ENCODE measurements around the gene RGS8. TPM values are rescaled to one million over a fixed set of nuclear protein-coding genes. Genes with fewer than 3 reads are reported as not detected.

RGS8 gene
- total RNA-seq, 2 experiments from 2014 or later, result not detected

GRCh38 chr1:182681568-182681912 is 2.8 kb downstream of the RGS8 start:
- ATAC-seq (no peak), DNase-seq (no peak)
- Mint-ChIP-seq H3K9me3 (ENCODE audit: low read depth) (no peaks in the 10 kb centered on the region), H3K36me3 (ENCODE audit: low read depth) (no peaks in the 10 kb centered on the region), H3K4me1 (no peaks in the 10 kb centered on the region), H3K4me3 (no peak overlapping the region), H3K27ac (no peak overlapping the region), H3K27me3 (peaks cover 17% of the 10 kb centered on the region)
- ChIA-PET POLR2A (interaction anchor here (0.6 kb wide), 1 partner anchor 65 kb away, joined by 3 read pairs; no protein-coding TSS in a partner anchor), CTCF (interaction anchor here (0.9 to 1.6 kb wide), 2 partner anchors 78 to 82 kb away, joined by 3 to 5 read pairs; no protein-coding TSS in a partner anchor)
- intact Hi-C loops (cut with DNase I, micrococcal nuclease), result no loop called here

- no peak overlapping the region for H3K27ac Mint-ChIP-seq
- H3K4me1 Mint-ChIP-seq, result no peaks in the 10 kb centered on the region
- DNase-seq (no peak), ATAC-seq (peak; percentile 78)
- ChIA-PET CTCF (interaction anchor here (0.9 to 1.6 kb wide), 3 partner anchors 10 to 81 kb away, joined by 3 to 5 read pairs (median 3); no protein-coding TSS in a partner anchor), POLR2A (no interaction called here)
- H3K9me3 Mint-ChIP-seq (ENCODE audit: low read depth), result no peaks in the 10 kb centered on the region
- H3K36me3 Mint-ChIP-seq (ENCODE audit: low read depth), result no peaks in the 10 kb centered on the region
- H3K27me3 Mint-ChIP-seq, result peaks cover 17% of the 10 kb centered on the region
- intact Hi-C loops (cut with DNase I, micrococcal nuclease), result no loop called here
- H3K4me3 Mint-ChIP-seq, result no peak overlapping the region
Observed at GRCh38 chr1:182680901-182681567, 3.4 kb downstream of the RGS8 start.

- H3K4me3 Mint-ChIP-seq, result no peak overlapping the region
- POLR2A ChIA-PET, result no interaction called here
- peaks cover 18% of the 10 kb centered on the region for H3K27me3 Mint-ChIP-seq
- intact Hi-C loops (cut with DNase I, micrococcal nuclease), result no loop called here
- no peak for DNase-seq
- H3K36me3 Mint-ChIP-seq (ENCODE audit: low read depth), result no peaks in the 10 kb centered on the region
- H3K4me1 Mint-ChIP-seq, result no peaks in the 10 kb centered on the region
- ATAC-seq, result no peak
- CTCF ChIA-PET, result interaction anchor here (1.1 kb wide), 1 partner anchor 11 kb away, joined by 3 read pairs; no protein-coding TSS in a partner anchor
- no peak overlapping the region for H3K27ac Mint-ChIP-seq
- H3K9me3 Mint-ChIP-seq (ENCODE audit: low read depth), result no peaks in the 10 kb centered on the region
Observed at GRCh38 chr1:182680408-182680807, 4.0 kb downstream of the RGS8 start.

- intact Hi-C loops (cut with DNase I, micrococcal nuclease), result no loop called here
- DNase-seq (no peak), ATAC-seq (no peak)
- CTCF ChIA-PET, result interaction anchor here (0.9 kb wide), 1 partner anchor 128 kb away, joined by 3 read pairs; no protein-coding TSS in a partner anchor
- H3K27ac Mint-ChIP-seq, result no peak overlapping the region
- POLR2A ChIA-PET, result no interaction called here
- no peak overlapping the region for H3K4me3 Mint-ChIP-seq
- no peaks in the 10 kb centered on the region for H3K9me3 Mint-ChIP-seq (ENCODE audit: low read depth)
- H3K36me3 Mint-ChIP-seq (ENCODE audit: low read depth), result no peaks in the 10 kb centered on the region
- H3K4me1 Mint-ChIP-seq, result no peaks in the 10 kb centered on the region
- H3K27me3 Mint-ChIP-seq, result peaks cover 20% of the 10 kb centered on the region
Observed at GRCh38 chr1:182679684-182680083, 4.7 kb downstream of the RGS8 start.

- H3K9me3 Mint-ChIP-seq (ENCODE audit: low read depth), result no peaks in the 10 kb centered on the region
- CTCF ChIA-PET, result interaction anchor here (0.9 to 1.5 kb wide), 3 partner anchors 76 to 105 kb away, joined by 3 to 4 read pairs (median 4); no protein-coding TSS in a partner anchor
- no peak for DNase-seq
- H3K27ac Mint-ChIP-seq, result no peak overlapping the region
- POLR2A ChIA-PET, result no interaction called here
- no peak for ATAC-seq
- H3K4me3 Mint-ChIP-seq, result no peak overlapping the region
- H3K4me1 Mint-ChIP-seq, result no peaks in the 10 kb centered on the region
- peaks cover 14% of the 10 kb centered on the region for H3K27me3 Mint-ChIP-seq
- H3K36me3 Mint-ChIP-seq (ENCODE audit: low read depth), result no peaks in the 10 kb centered on the region
- intact Hi-C loops (cut with DNase I, micrococcal nuclease), result no loop called here
Observed at GRCh38 chr1:182677397-182678098, 6.8 kb downstream of the RGS8 start.

- intact Hi-C loops (cut with DNase I, micrococcal nuclease), result no loop called here
- no peak overlapping the region for H3K4me3 Mint-ChIP-seq
- ChIA-PET CTCF (interaction anchor here (1.2 to 1.7 kb wide), 3 partner anchors 75 to 106 kb away, joined by 4 read pairs; no protein-coding TSS in a partner anchor), POLR2A (no interaction called here)
- H3K27me3 Mint-ChIP-seq, result peaks cover 16% of the 10 kb centered on the region
- no peaks in the 10 kb centered on the region for H3K36me3 Mint-ChIP-seq (ENCODE audit: low read depth)
- DNase-seq, result no peak
- H3K9me3 Mint-ChIP-seq (ENCODE audit: low read depth), result no peaks in the 10 kb centered on the region
- H3K27ac Mint-ChIP-seq, result no peak overlapping the region
- no peak for ATAC-seq
- no peaks in the 10 kb centered on the region for H3K4me1 Mint-ChIP-seq
Observed at GRCh38 chr1:182676274-182676673, 8.1 kb downstream of the RGS8 start.

GRCh38 chr1:182674346-182675246 is 9.8 kb downstream of the RGS8 start:
- Mint-ChIP-seq H3K27me3 (peaks cover 15% of the 10 kb centered on the region), H3K4me1 (no peaks in the 10 kb centered on the region), H3K9me3 (ENCODE audit: low read depth) (no peaks in the 10 kb centered on the region), H3K27ac (no peak overlapping the region), H3K4me3 (no peak overlapping the region), H3K36me3 (ENCODE audit: low read depth) (no peaks in the 10 kb centered on the region)
- DNase-seq (no peak), ATAC-seq (no peak)
- intact Hi-C loops (cut with DNase I, micrococcal nuclease), result no loop called here
- ChIA-PET CTCF (interaction anchor here (0.7 to 1.7 kb wide), 2 partner anchors 79 to 592 kb away, joined by 3 to 4 read pairs; no protein-coding TSS in a partner anchor), POLR2A (no interaction called here)

- Mint-ChIP-seq H3K36me3 (ENCODE audit: low read depth) (no peaks in the 10 kb centered on the region), H3K27ac (no peak overlapping the region), H3K9me3 (ENCODE audit: low read depth) (no peaks in the 10 kb centered on the region), H3K4me3 (no peak overlapping the region), H3K27me3 (peaks cover 15% of the 10 kb centered on the region), H3K4me1 (no peaks in the 10 kb centered on the region)
- POLR2A ChIA-PET, result no interaction called here
- ATAC-seq (no peak), DNase-seq (no peak)
- intact Hi-C loops (cut with DNase I, micrococcal nuclease), result no loop called here
- CTCF ChIA-PET, result interaction anchor here (0.6 to 1.2 kb wide), 2 partner anchors 23 to 73 kb away, joined by 3 read pairs; no protein-coding TSS in a partner anchor
Observed at GRCh38 chr1:182672487-182672836, 11.9 kb downstream of the RGS8 start.

GRCh38 chr1:182671750-182672486 is 12.5 kb downstream of the RGS8 start:
- Mint-ChIP-seq H3K36me3 (ENCODE audit: low read depth) (no peaks in the 10 kb centered on the region), H3K27me3 (peaks cover 15% of the 10 kb centered on the region), H3K4me3 (no peak overlapping the region), H3K9me3 (ENCODE audit: low read depth) (no peaks in the 10 kb centered on the region), H3K27ac (no peak overlapping the region), H3K4me1 (no peaks in the 10 kb centered on the region)
- CTCF ChIA-PET, result interaction anchor here (0.6 to 1.2 kb wide), 4 partner anchors 22 to 112 kb away, joined by 3 read pairs; no protein-coding TSS in a partner anchor
- POLR2A ChIA-PET, result no interaction called here
- ATAC-seq (no peak), DNase-seq (no peak)
- intact Hi-C loops (cut with DNase I, micrococcal nuclease), result no loop called here

GRCh38 chr1:182670032-182670749 is 14.2 kb downstream of the RGS8 start:
- DNase-seq, result no peak
- peaks cover 12% of the 10 kb centered on the region for H3K27me3 Mint-ChIP-seq
- no peak overlapping the region for H3K4me3 Mint-ChIP-seq
- H3K27ac Mint-ChIP-seq, result no peak overlapping the region
- POLR2A ChIA-PET, result no interaction called here
- H3K36me3 Mint-ChIP-seq (ENCODE audit: low read depth), result no peaks in the 10 kb centered on the region
- intact Hi-C loops (cut with DNase I, micrococcal nuclease), result no loop called here
- no peaks in the 10 kb centered on the region for H3K4me1 Mint-ChIP-seq
- CTCF ChIA-PET, result interaction anchor here (1.3 kb wide), 1 partner anchor 10 kb away, joined by 3 read pairs; no protein-coding TSS in a partner anchor
- no peak for ATAC-seq
- no peaks in the 10 kb centered on the region for H3K9me3 Mint-ChIP-seq (ENCODE audit: low read depth)

Data from activated CD4-positive, alpha-beta T cell treated with anti-CD3 and anti-CD28 coated beads for 36 hours (primary cell).